A673 (cell line): Measurements from ENCODE around the gene OR7A5. TPM values are rescaled to one million over a fixed set of nuclear protein-coding genes. Genes with fewer than 3 reads are reported as not detected.

Source experiments
- BruUV-seq: library from RNA; stranded (reverse); fragments of 400-500 nt; replicated peaks from 2 replicates; lab custom pipeline; 2021; lab: Mats Ljungman, UMichigan
- CTCF ChIA-PET: fragments of 300-600 bp; sonication (Branson Sonifier 250); formaldehyde crosslinking; loops from one replicate; lab custom pipeline; 2022; ENCODE audit warnings: antibody characterized with exemption; lab: Charles Lee
- POLR2A ChIA-PET: fragments of 300-600 bp; sonication (Branson Sonifier 250); formaldehyde crosslinking; loops from one replicate; lab custom pipeline; 2022; ENCODE audit warnings: antibody characterized with exemption; ENCODE audit not compliant: low non-redundant PET; lab: Charles Lee
- DNase-seq: peaks from one replicate; pipeline ENCODE4 v3.0.0-alpha.2; 2015; ENCODE audit warnings: low spot score
- H3K27ac ChIP-seq: fragments of 200-600 bp; sonication (generic); 2 replicates; pipeline ENCODE4 v1.5.1; 2016; ENCODE audit warnings: mixed run types, low read depth, mild to moderate bottlenecking, mixed read lengths, antibody characterized with exemption, low read length; ENCODE audit not compliant: poor library complexity, severe bottlenecking
- H3K27me3 ChIP-seq: fragments of 200-600 bp; sonication (generic); replicated peaks from 2 replicates; pipeline ENCODE4 v1.6.1; 2017; ENCODE audit warnings: mixed run types, low read depth, mild to moderate bottlenecking, mixed read lengths, antibody characterized with exemption, low read length; ENCODE audit not compliant: insufficient read depth, poor library complexity
- H3K36me3 ChIP-seq: fragments of 200-600 bp; sonication (generic); 2 replicates; pipeline ENCODE4 v1.6.1; 2016; ENCODE audit warnings: mixed run types, mild to moderate bottlenecking, mixed read lengths, antibody characterized with exemption, low read length; ENCODE audit not compliant: insufficient read depth, poor library complexity, severe bottlenecking
- H3K4me1 ChIP-seq: fragments of 200-600 bp; sonication (generic); 2 replicates; pipeline ENCODE4 v1.6.1; 2017; ENCODE audit warnings: mixed run types, mild to moderate bottlenecking, mixed read lengths, antibody characterized with exemption, low read length; ENCODE audit not compliant: insufficient read depth, poor library complexity, severe bottlenecking
- H3K4me3 ChIP-seq: fragments of 200-600 bp; sonication (generic); 2 replicates; pipeline ENCODE4 v1.5.1; 2016; ENCODE audit warnings: low read depth, mixed run types, mild to moderate bottlenecking, mixed read lengths, low read length; ENCODE audit not compliant: poor library complexity, severe bottlenecking
- H3K9me3 ChIP-seq: fragments of 200-600 bp; sonication (generic); 2 replicates; pipeline ENCODE4 v1.6.1; 2016; ENCODE audit warnings: mixed run types, low read depth, mild to moderate bottlenecking, mixed read lengths, antibody characterized with exemption, low read length; ENCODE audit not compliant: poor library complexity, severe bottlenecking
- EZH2 ChIP-seq: fragments of 200-600 bp; sonication (generic); IDR thresholded peaks from 2 replicates; pipeline ENCODE4 v1.6.1; 2017; ENCODE audit warnings: borderline replicate concordance, low read depth, mild to moderate bottlenecking, mixed read lengths, antibody characterized with exemption, low read length; ENCODE audit not compliant: poor library complexity, severe bottlenecking
- intact Hi-C: fragments of 100-400 bp; cut with micrococcal nuclease; formaldehyde crosslinking; loops from one replicate; pipeline ENCODE4 v1.10.0; 2022; ENCODE audit not compliant: unreplicated experiment
- total RNA-seq: library from RNA; stranded (reverse); gene quantifications from 2 replicates; pipeline ENCODE4 v1.2.3, GENCODE V29; 2021
- TF ChIP-seq, protein P1 (sequence below): fragments of 300-800, 200-600 bp; sonication (generic); conservative IDR thresholded peaks from 2 replicates; pipeline ENCODE4 v1.5.1; 2017; ENCODE audit warnings: low read depth, mild to moderate bottlenecking, antibody characterized with exemption, low read length, moderate library complexity, mixed read lengths

The OR7A5 gene
- total RNA-seq, 1 experiment from 2014 or later: not detected

DNA sequence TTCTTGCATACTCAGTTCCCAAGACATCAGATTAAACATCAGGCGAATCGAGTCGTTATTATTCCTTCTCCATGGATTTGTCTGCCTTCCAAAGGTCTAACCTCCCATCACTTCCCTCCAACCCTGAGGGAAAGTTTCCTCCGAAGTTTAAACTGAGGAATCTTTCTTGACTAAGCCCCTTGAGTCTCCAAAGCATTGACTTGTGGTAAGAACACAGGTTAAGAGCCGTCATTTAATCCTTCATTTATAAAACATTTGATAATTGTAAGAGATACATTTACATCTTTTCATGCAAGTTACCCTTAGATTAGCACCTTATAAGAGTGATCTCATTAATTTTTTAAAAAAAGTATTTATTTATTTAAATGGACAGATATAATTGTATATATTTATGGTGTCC is 13.8 kb upstream of the OR7A5 start, which contains the start of gene OR7A10:
Gene OR7A10 (minus strand): TSS at position 101 of the 400 bp plus-strand sequence. CDS start 7,045 bp downstream, outside the sequence.
- peaks cover 50% of the 10 kb centered on the region for H3K27me3 ChIP-seq
- H3K9me3 ChIP-seq: no peaks in the 10 kb centered on the region
- ChIA-PET POLR2A (no interaction called here), CTCF (no interaction called here)
- intact Hi-C loops: no loop called here
- H3K4me1 ChIP-seq: no peaks in the 10 kb centered on the region
- no peak within 1 kb of the TSS for H3K4me3 ChIP-seq
- no peak within 1 kb of the TSS for H3K27ac ChIP-seq
- TF ChIP-seq, protein P1, sequence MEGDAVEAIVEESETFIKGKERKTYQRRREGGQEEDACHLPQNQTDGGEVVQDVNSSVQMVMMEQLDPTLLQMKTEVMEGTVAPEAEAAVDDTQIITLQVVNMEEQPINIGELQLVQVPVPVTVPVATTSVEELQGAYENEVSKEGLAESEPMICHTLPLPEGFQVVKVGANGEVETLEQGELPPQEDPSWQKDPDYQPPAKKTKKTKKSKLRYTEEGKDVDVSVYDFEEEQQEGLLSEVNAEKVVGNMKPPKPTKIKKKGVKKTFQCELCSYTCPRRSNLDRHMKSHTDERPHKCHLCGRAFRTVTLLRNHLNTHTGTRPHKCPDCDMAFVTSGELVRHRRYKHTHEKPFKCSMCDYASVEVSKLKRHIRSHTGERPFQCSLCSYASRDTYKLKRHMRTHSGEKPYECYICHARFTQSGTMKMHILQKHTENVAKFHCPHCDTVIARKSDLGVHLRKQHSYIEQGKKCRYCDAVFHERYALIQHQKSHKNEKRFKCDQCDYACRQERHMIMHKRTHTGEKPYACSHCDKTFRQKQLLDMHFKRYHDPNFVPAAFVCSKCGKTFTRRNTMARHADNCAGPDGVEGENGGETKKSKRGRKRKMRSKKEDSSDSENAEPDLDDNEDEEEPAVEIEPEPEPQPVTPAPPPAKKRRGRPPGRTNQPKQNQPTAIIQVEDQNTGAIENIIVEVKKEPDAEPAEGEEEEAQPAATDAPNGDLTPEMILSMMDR: no peak
- TF ChIP-seq EZH2: no peak
- H3K36me3 ChIP-seq: no peaks in the 10 kb centered on the region
- DNase-seq: no peak
- no TSS peak for BruUV-seq

DNA sequence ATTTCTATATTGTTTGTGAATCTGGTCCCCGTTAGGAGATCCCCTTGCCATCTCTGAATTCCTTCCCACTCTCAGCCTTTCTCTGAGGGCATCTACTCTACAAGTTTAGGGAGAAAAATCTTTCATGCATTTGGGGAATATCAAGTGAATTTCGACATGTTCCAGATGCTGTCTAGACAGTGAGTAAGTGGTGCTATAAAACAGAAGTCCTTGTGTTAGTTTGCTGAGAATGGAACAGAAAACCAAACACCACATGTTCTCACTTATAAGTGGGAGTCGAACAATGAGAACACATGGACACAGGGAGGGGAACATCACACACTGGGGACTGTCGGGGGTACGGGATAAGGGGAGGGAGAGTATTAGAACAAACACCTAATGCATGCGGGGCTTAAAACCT is 8.6 kb upstream of the OR7A5 start:
- CTCF ChIA-PET: no interaction called here
- TF ChIP-seq, protein P1: no peak
- no peak for TF ChIP-seq EZH2
- Histone ChIP-seq H3K9me3 (no peaks in the 10 kb centered on the region), H3K4me1 (no peaks in the 10 kb centered on the region), H3K27me3 (peaks cover 20% of the 10 kb centered on the region), H3K27ac (no peak overlapping the region), H3K4me3 (no peak overlapping the region), H3K36me3 (no peaks in the 10 kb centered on the region)
- POLR2A ChIA-PET: no interaction called here
- no TSS peak for BruUV-seq
- intact Hi-C loops: no loop called here
- DNase-seq: no peak

GRCh38 chr19:14843169-14843568 is 8.2 kb upstream of the OR7A5 start:
- intact Hi-C loops: no loop called here
- H3K4me1 ChIP-seq: no peaks in the 10 kb centered on the region
- peaks cover 16% of the 10 kb centered on the region for H3K27me3 ChIP-seq
- no peak overlapping the region for H3K27ac ChIP-seq
- POLR2A ChIA-PET: no interaction called here
- H3K9me3 ChIP-seq: no peaks in the 10 kb centered on the region
- CTCF ChIA-PET: no interaction called here
- TF ChIP-seq EZH2: no peak
- TF ChIP-seq, protein P1: no peak
- no peak for DNase-seq
- BruUV-seq: no TSS peak
- H3K36me3 ChIP-seq: no peaks in the 10 kb centered on the region
- H3K4me3 ChIP-seq: no peak overlapping the region
